SU-DHL-6 (cell line): ENCODE measurements around the gene HSPH1.

ENCODE experiments used
- H2AFZ ChIP-seq: fragments of 200-600 bp; sonication (generic); 2 replicates; pipeline ENCODE4 v1.6.1; 2014; ENCODE audit warnings: low read depth, mild to moderate bottlenecking, moderate library complexity, mixed read lengths, antibody characterized with exemption, low read length; ENCODE audit not compliant: severe bottlenecking
- H3F3A ChIP-seq: fragments of 200-600 bp; shearing (Covaris generic); 2 replicates; pipeline ENCODE4 v1.6.0; 2016; ENCODE audit warnings: antibody characterized with exemption, mild to moderate bottlenecking; ENCODE audit not compliant: insufficient read depth
- H3K27ac ChIP-seq: fragments of 200-600 bp; sonication (generic); 2 replicates; pipeline ENCODE4 v1.5.1; 2016; ENCODE audit warnings: low read depth, mild to moderate bottlenecking, low read length, moderate library complexity, mixed read lengths
- H3K27me3 ChIP-seq: fragments of 200-600 bp; sonication (generic), shearing (Covaris generic); 2 replicates; pipeline ENCODE4 v1.6.0; 2014; ENCODE audit warnings: mild to moderate bottlenecking, low read length
- H3K36me3 ChIP-seq: fragments of 200-600 bp; sonication (generic); 2 replicates; pipeline ENCODE4 v1.6.1; 2014; ENCODE audit warnings: mild to moderate bottlenecking, low read length, mixed read lengths
- H3K4me2 ChIP-seq: fragments of 300-600, 200-600 bp; shearing (Covaris generic), sonication (generic); 2 replicates; pipeline ENCODE4 v1.6.0; 2014; ENCODE audit warnings: low read length, low read depth, mild to moderate bottlenecking; ENCODE audit not compliant: poor library complexity, severe bottlenecking
- H3K4me3 ChIP-seq: fragments of 200-600 bp; sonication (generic); 2 replicates; pipeline ENCODE4 v1.5.1; 2014; ENCODE audit warnings: antibody characterized with exemption, low read length, mild to moderate bottlenecking, mixed read lengths; ENCODE audit not compliant: insufficient read depth, poor library complexity, severe bottlenecking
- H3K79me2 ChIP-seq: fragments of 200-600 bp; sonication (generic); 2 replicates; pipeline ENCODE4 v1.6.1; 2014; ENCODE audit warnings: mild to moderate bottlenecking, low read length, moderate library complexity; ENCODE audit not compliant: insufficient read depth
- H3K9ac ChIP-seq: fragments of 200-600 bp; sonication (generic); 2 replicates; pipeline ENCODE4 v1.7.0; 2014; ENCODE audit warnings: mild to moderate bottlenecking, low read length
- H3K9me2 ChIP-seq: fragments of 200-600 bp; sonication (generic); replicated peaks from 2 replicates; pipeline ENCODE4 v1.6.1; 2014; ENCODE audit warnings: low read length; ENCODE audit not compliant: insufficient read depth
- H3K9me3 ChIP-seq: fragments of 200-600 bp; sonication (generic); 2 replicates; pipeline ENCODE4 v1.6.1; 2014; ENCODE audit warnings: low read length, mixed read lengths; ENCODE audit not compliant: insufficient read depth
- H4K20me1 ChIP-seq: fragments of 200-600 bp; sonication (generic); 2 replicates; pipeline ENCODE4 v1.6.1; 2014; ENCODE audit warnings: low read depth, mild to moderate bottlenecking, antibody characterized with exemption, low read length, moderate library complexity, mixed read lengths
- CTCF ChIP-seq: fragments of 200-600 bp; sonication (generic); IDR thresholded peaks from one replicate; pipeline ENCODE4 v1.5.1; 2017; ENCODE audit warnings: antibody characterized with exemption, mild to moderate bottlenecking, low read length, moderate library complexity; ENCODE audit not compliant: insufficient read depth, poor library complexity, severe bottlenecking
- EZH2phosphoT487 ChIP-seq: fragments of 200-600 bp; sonication (generic), shearing (Covaris generic); conservative IDR thresholded peaks from 2 replicates; pipeline ENCODE4 v1.6.1; 2018; ENCODE audit warnings: mild to moderate bottlenecking, antibody characterized with exemption, low read length, moderate library complexity, mixed read lengths

Gene HSPH1

GRCh38 chr13:31110169-31110568 is 51.5 kb downstream of the HSPH1 start:
- H3K4me2 ChIP-seq = no peak overlapping the region
- TF ChIP-seq CTCF (no peak), EZH2phosphoT487 (no peak)
- no peaks in the 10 kb centered on the region for H3K36me3 ChIP-seq
- H4K20me1 ChIP-seq = no peaks in the 10 kb centered on the region
- H3K9ac ChIP-seq = no peak overlapping the region
- no peak overlapping the region for H3K4me3 ChIP-seq
- H3K9me3 ChIP-seq = no peaks in the 10 kb centered on the region
- no peaks in the 10 kb centered on the region for H3K27me3 ChIP-seq
- H3K27ac ChIP-seq = no peak overlapping the region
- no peaks in the 10 kb centered on the region for H3F3A ChIP-seq
- H3K79me2 ChIP-seq = no peaks in the 10 kb centered on the region
- H3K9me2 ChIP-seq = no peaks in the 10 kb centered on the region
- H2AFZ ChIP-seq = no peak overlapping the region

GRCh38 chr13:31107109-31107508 is 54.6 kb downstream of the HSPH1 start:
- Histone ChIP-seq H3K27me3 (no peaks in the 10 kb centered on the region), H3K9me2 (no peaks in the 10 kb centered on the region), H4K20me1 (no peaks in the 10 kb centered on the region), H3K36me3 (no peaks in the 10 kb centered on the region), H3K79me2 (no peaks in the 10 kb centered on the region), H3K9me3 (no peaks in the 10 kb centered on the region), H3F3A (no peaks in the 10 kb centered on the region), H3K4me3 (no peak overlapping the region), H3K9ac (no peak overlapping the region), H3K27ac (no peak overlapping the region), H3K4me2 (no peak overlapping the region), H2AFZ (no peak overlapping the region)
- TF ChIP-seq EZH2phosphoT487 = no peak
- no peak for TF ChIP-seq CTCF

GRCh38 chr13:31105856-31106255 is 55.8 kb downstream of the HSPH1 start:
- Histone ChIP-seq H2AFZ (no peak overlapping the region), H3K79me2 (no peaks in the 10 kb centered on the region), H3F3A (no peaks in the 10 kb centered on the region), H3K27me3 (no peaks in the 10 kb centered on the region), H3K4me3 (no peak overlapping the region), H3K9ac (no peak overlapping the region), H3K9me3 (no peaks in the 10 kb centered on the region), H3K27ac (no peak overlapping the region), H3K36me3 (no peaks in the 10 kb centered on the region), H3K4me2 (no peak overlapping the region), H4K20me1 (no peaks in the 10 kb centered on the region), H3K9me2 (no peaks in the 10 kb centered on the region)
- no peak for TF ChIP-seq CTCF
- TF ChIP-seq EZH2phosphoT487 = no peak
